Sigmoid colon (tissue), 7 donors: ENCODE data around the gene KAZN. TPM values are rescaled to one million over a fixed set of nuclear protein-coding genes. Genes with fewer than 3 reads are reported as not detected.

Experiments
- DNase-seq: peaks from one replicate; pipeline ENCODE4 v3.0.0-alpha.2; 2019
- H3K27ac ChIP-seq, 4 donors: fragments of 200-600 bp; sonication (generic); one replicate each; pipeline ENCODE4 v1.5.1; 2016 to 2019; ENCODE audit warnings: mild to moderate bottlenecking in 1 of 4
- H3K27me3 ChIP-seq, 3 donors: fragments of 200-600 bp; sonication (generic); one replicate each; pipeline ENCODE4 v1.5.1; 2019; ENCODE audit warnings: mild to moderate bottlenecking in 1 of 3
- H3K36me3 ChIP-seq, 4 donors: fragments of 200-600 bp; sonication (generic); one replicate each; pipeline ENCODE4 v1.5.1; 2016 to 2019
- H3K4me1 ChIP-seq, 4 donors: fragments of 200-600 bp; sonication (generic); one replicate each; pipeline ENCODE4 v1.5.1; 2017 to 2019
- H3K4me3 ChIP-seq, 4 donors: fragments of 200-600 bp; sonication (generic); one replicate each; pipeline ENCODE4 v1.5.1; 2017 to 2019; ENCODE audit warnings: mild to moderate bottlenecking in 2 of 4, moderate library complexity in 1 of 4
- H3K9me3 ChIP-seq, 4 donors: fragments of 200-600 bp in 3 of 4; sonication (generic) in 3 of 4; one replicate each; pipeline versions ENCODE4 v1.5.1 to v1.6.1; 2013 to 2019
- CTCF ChIP-seq, 4 experiments: fragments of 450-650 bp in 3 of 4; fragments of 200-600 bp in 1 of 4; IDR thresholded peaks; one replicate each; pipeline ENCODE4 v1.5.1; 2016 to 2019; ENCODE audit warnings: antibody characterized with exemption in 4 of 4, mild to moderate bottlenecking in 3 of 4, moderate library complexity in 2 of 4
- EP300 ChIP-seq, 4 donors: sonication (generic); formaldehyde crosslinking; IDR thresholded peaks; one replicate each; pipeline ENCODE4 v1.6.1; 2017; ENCODE audit warnings: antibody characterized with exemption in 4 of 4
- POLR2A ChIP-seq, 2 donors: fragments of 450-650 bp; IDR thresholded peaks; one replicate each; pipeline ENCODE4 v1.6.1; 2016; ENCODE audit warnings: antibody characterized with exemption in 2 of 2, mild to moderate bottlenecking in 2 of 2, moderate library complexity in 2 of 2
- POLR2AphosphoS5 ChIP-seq, 4 donors: sonication (generic); formaldehyde crosslinking; IDR thresholded peaks; one replicate each; pipeline ENCODE4 v1.6.1; 2017; ENCODE audit warnings: antibody characterized with exemption in 4 of 4
- WGBS, 2 donors: extraction: QIAGEN DNeasy Blood & Tissue Kit; methylation state at CpG; one replicate each; pipeline ENCODE4 v1.1.7; 2013; 5-methylcytosine and 5-hydroxymethylcytosine counted together
- intact Hi-C: fragments of 100-400 bp; cut with DNase I; formaldehyde crosslinking; loops from one replicate; pipeline ENCODE4 v1.15.1; 2023
- polyA plus RNA-seq, 3 donors: library from polyadenylated mRNA; stranded (reverse); fragments of 200-250 nt; gene quantifications; one replicate each; pipeline ENCODE4 v1.2.3, GENCODE V29; 2013
- total RNA-seq, 4 donors: library from RNA; depleted of rRNA; stranded (reverse); fragments of >200 nt; gene quantifications; one replicate each; pipeline ENCODE4 v1.1.0, GENCODE V29; 2016
- donor health status: healthy with polysubstance abuse.
- donor health status: Bipolar disorder and iron deficiency.
- donor health status: healthy.

KAZN gene
- total and polyA plus RNA-seq, 7 donors = 2.5 to 11.4 (median 5.6) TPM

- no peak for TF ChIP-seq POLR2A (IDR thresholded peaks at IDR 0.05)
- no peak for TF ChIP-seq POLR2AphosphoS5 (IDR thresholded peaks at IDR 0.05)
- no peak for TF ChIP-seq CTCF (IDR thresholded peaks at IDR 0.05)
- no peak for TF ChIP-seq EP300 (IDR thresholded peaks at IDR 0.05)
- Histone ChIP-seq H3K9me3 (no peaks in the 10 kb centered on the region), H3K27ac (no peak overlapping the region), H3K4me1 (no peaks in the 10 kb centered on the region), H3K4me3 (no peak overlapping the region), H3K27me3 (no peaks in the 10 kb centered on the region), H3K36me3 (no peaks in the 10 kb centered on the region)
- no peak for DNase-seq
- intact Hi-C loops = no loop called here
- 91 to 95% methylated on average over 10 of the region's 10 CpGs for WGBS, 2 donors
These were observed 311.5 kb downstream of the KAZN start for GRCh38 chr1:14909920-14910460.

DNA sequence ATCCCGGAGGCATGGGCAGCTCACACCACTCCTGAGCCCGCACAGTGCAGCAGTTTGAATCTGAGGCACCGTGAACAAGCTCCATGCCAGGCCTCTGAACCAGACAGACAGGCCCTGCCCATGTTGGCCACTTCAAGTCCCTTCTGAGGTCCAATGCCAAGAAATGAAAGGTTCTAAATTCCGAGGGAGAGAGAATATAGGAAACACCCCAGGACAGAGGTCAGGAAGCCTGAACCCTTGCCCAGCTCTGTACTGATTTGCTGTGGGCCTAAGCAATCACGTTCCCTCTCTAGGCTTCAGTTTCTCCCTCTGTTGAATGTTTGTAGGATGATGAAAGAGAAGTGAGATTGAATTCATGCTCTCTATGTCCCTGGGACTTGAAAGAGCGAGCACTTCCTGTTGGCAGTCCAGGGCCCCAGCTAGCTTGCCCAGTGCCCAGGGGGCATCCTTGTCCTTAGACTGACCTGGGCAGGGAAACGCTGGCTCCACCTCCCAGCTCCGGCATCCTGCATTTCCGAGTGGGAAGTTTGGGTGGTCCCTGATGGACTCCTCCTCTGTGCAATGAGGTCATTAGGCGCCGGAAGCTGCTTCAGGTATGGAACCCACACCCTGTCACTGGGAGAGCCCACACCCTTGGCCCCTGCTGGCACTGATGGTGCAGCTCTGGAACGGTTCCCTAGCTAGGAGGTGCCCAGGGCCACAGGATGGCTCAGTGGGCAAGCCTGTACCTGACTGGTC is 312.7 kb downstream of the KAZN start:
- WGBS, 2 donors = 76 to 80% methylated on average over 12 of the region's 12 CpGs
- H3K36me3 ChIP-seq = no peaks in the 10 kb centered on the region
- TF ChIP-seq POLR2AphosphoS5 (IDR thresholded peaks at IDR 0.05) (no peak), CTCF (IDR thresholded peaks at IDR 0.05) (no peak), POLR2A (IDR thresholded peaks at IDR 0.05) (no peak), EP300 (IDR thresholded peaks at IDR 0.05) (no peak)
- no peaks in the 10 kb centered on the region for H3K4me1 ChIP-seq
- no peak for DNase-seq
- peak overlapping the region in 1 of 4 donors; percentile 30 for H3K27ac ChIP-seq
- no peaks in the 10 kb centered on the region for H3K9me3 ChIP-seq
- intact Hi-C loops = no loop called here
- no peaks in the 10 kb centered on the region for H3K27me3 ChIP-seq
- H3K4me3 ChIP-seq = no peak overlapping the region

- TF ChIP-seq EP300 (IDR thresholded peaks at IDR 0.05) (no peak), CTCF (IDR thresholded peaks at IDR 0.05) (no peak), POLR2AphosphoS5 (IDR thresholded peaks at IDR 0.05) (no peak), POLR2A (IDR thresholded peaks at IDR 0.05) (no peak)
- DNase-seq = no peak
- no peaks in the 10 kb centered on the region for H3K4me1 ChIP-seq
- WGBS, 2 donors = 87 to 90% methylated on average over 12 of the region's 12 CpGs
- H3K27ac ChIP-seq = no peak overlapping the region
- H3K9me3 ChIP-seq = no peaks in the 10 kb centered on the region
- no peaks in the 10 kb centered on the region for H3K27me3 ChIP-seq
- H3K36me3 ChIP-seq = no peaks in the 10 kb centered on the region
- no peak overlapping the region for H3K4me3 ChIP-seq
- intact Hi-C loops = no loop called here
These were observed 314.5 kb downstream of the KAZN start for GRCh38 chr1:14912839-14913481.

DNA sequence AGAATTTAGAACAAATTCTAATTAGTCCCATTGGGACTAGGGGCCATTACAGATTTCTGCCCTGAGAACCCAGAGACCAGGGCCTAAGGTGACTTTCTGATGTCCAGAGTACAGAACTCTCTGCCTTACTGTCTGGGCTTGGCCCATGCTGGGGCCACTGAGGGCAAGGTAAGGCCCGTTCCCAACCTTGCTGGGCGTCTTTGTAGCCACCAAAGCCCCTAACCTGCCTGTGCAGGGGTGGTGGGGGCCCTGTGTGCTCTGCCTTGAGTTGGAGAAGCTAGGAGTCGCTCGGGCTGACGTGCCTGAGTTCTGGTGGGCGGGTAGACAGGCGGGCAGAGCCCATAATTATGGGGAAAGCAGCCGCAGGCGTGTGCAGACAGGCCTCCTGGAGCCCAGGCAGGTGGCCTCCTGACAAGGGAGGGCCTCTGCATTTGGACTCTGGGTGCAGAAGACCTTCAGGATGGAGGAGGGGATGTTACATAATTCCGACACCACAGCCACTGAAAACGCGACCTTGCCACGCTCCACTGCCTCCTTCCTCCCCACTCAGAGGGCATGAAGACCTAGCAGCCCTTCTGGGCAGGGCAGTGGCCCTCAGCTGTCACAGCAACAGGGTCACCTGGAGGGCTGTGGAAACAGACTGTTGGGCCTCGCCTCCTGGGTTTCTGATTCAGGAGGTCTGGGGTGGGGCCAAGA is 315.1 kb downstream of the KAZN start:
- no peak overlapping the region for H3K4me3 ChIP-seq
- no peak for DNase-seq
- intact Hi-C loops = no loop called here
- no peaks in the 10 kb centered on the region for H3K36me3 ChIP-seq
- whole genome bisulfite sequencing, 2 donors = 81 to 82% methylated on average over 14 of the region's 14 CpGs
- TF ChIP-seq POLR2AphosphoS5 (IDR thresholded peaks at IDR 0.05) (no peak), POLR2A (IDR thresholded peaks at IDR 0.05) (no peak), EP300 (IDR thresholded peaks at IDR 0.05) (no peak), CTCF (IDR thresholded peaks at IDR 0.05) (no peak)
- H3K27ac ChIP-seq = no peak overlapping the region
- H3K4me1 ChIP-seq = no peaks in the 10 kb centered on the region
- no peaks in the 10 kb centered on the region for H3K27me3 ChIP-seq
- no peaks in the 10 kb centered on the region for H3K9me3 ChIP-seq
